ENCODE results near the gene GTF2F2.

The GTF2F2 gene

DNA sequence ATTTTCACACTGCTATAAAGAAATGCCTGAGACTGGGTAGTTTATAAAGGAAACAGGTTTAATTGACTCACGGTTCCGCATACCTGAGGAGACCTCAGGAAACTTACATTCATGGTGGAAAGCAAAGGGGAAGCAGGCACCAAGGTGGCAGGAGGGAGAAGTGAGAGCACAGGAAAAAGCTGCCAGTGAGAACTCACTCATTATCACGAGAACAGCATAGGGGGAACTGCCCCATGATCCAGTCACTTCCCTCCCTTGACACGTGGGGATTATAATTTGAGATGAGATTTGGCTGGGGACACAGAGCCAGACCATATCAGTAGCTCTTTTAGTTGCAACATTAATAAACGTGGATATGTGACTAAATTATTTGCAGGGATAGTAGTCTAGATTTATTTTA, 84.8 kb downstream of the GTF2F2 start:
- DNase-seq (ENCODE audit: extremely low spot score) = no peak
- TF ChIP-seq, protein P1, sequence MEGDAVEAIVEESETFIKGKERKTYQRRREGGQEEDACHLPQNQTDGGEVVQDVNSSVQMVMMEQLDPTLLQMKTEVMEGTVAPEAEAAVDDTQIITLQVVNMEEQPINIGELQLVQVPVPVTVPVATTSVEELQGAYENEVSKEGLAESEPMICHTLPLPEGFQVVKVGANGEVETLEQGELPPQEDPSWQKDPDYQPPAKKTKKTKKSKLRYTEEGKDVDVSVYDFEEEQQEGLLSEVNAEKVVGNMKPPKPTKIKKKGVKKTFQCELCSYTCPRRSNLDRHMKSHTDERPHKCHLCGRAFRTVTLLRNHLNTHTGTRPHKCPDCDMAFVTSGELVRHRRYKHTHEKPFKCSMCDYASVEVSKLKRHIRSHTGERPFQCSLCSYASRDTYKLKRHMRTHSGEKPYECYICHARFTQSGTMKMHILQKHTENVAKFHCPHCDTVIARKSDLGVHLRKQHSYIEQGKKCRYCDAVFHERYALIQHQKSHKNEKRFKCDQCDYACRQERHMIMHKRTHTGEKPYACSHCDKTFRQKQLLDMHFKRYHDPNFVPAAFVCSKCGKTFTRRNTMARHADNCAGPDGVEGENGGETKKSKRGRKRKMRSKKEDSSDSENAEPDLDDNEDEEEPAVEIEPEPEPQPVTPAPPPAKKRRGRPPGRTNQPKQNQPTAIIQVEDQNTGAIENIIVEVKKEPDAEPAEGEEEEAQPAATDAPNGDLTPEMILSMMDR (IDR thresholded peaks at IDR 0.05; ENCODE audit: control extremely low read depth, extremely low read depth, low read depth, missing control alignments) = no peak
- ChIA-PET POLR2A (no interaction called here), CTCF (interaction anchor here (1.0 to 4.2 kb wide), 5 partner anchors 13 to 159 kb away, joined by 3 to 31 read pairs (median 4); no protein-coding TSS in a partner anchor)

DNA sequence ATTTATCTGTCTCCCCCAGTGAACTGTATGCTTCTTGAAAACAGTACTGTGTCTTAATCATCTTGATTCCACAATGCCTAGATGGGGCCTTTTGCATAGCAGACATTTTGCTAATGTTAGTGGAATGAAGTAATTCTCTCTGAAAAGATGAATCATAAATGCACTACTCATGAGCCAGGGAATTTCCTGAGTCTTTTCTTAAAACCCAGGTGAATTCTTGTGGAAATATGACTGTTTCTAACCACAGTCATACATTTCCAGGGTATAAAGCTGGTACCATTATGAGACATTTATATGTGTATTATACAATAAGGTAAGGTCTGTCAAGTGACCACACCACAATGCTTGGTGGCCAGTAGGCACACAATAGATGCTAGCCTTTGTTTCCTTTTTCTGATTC, 86.0 kb downstream of the GTF2F2 start:
- ChIA-PET CTCF (interaction anchor here (0.8 to 4.2 kb wide), 3 partner anchors 11 to 24 kb away, joined by 3 to 31 read pairs (median 4); no protein-coding TSS in a partner anchor), POLR2A (no interaction called here)
- DNase-seq (ENCODE audit: extremely low spot score) = peak; percentile 20
- TF ChIP-seq, protein P1 (IDR thresholded peaks at IDR 0.05; ENCODE audit: control extremely low read depth, extremely low read depth, low read depth, missing control alignments) = no peak

DNA sequence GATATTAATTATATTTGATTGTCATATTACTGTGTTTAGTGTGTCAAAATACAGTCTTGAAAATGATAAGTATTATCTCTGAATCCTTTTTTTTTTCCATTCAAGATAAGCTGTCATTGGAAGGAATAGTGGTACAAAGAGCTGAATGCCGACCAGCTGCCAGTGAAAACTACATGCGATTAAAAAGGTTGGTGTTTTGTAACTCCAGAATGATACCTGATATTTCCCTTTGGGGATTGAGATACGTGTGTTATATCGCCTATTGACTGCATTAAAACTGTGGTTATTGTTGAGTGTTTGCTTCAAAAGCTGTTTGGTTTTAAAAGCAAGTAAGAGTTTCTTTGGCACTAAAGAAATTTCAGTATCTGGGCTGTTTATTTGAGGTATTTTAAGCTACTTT, 87.0 kb downstream of the GTF2F2 start:
- ChIA-PET CTCF (interaction anchor here (1.1 to 4.2 kb wide), 3 partner anchors 15 to 26 kb away, joined by 4 to 31 read pairs (median 11); no protein-coding TSS in a partner anchor), POLR2A (no interaction called here)
- DNase-seq (ENCODE audit: extremely low spot score) = no peak
- TF ChIP-seq, protein P1 (IDR thresholded peaks at IDR 0.05; ENCODE audit: control extremely low read depth, extremely low read depth, low read depth, missing control alignments) = no peak

DNA sequence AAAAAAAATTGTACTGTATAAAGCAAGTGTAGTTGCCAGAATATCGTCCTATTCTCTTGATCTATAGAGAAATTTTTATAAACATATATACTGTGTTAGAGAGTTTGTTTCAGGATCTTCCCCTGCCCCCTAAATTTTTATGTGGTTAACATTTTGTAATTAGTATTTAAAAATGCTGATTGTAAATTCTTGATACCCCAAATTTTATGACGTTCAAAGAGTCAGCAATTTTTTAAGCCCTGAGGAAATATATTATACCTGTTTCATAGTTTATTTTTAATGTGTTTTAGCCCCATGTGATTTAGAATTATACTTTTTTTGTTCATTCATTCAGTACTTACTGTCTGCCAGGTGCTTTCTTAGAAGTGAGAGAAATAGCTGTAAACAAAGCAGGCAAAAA, 87.8 kb downstream of the GTF2F2 start:
- TF ChIP-seq, protein P1 (IDR thresholded peaks at IDR 0.05; ENCODE audit: control extremely low read depth, extremely low read depth, low read depth, missing control alignments) = no peak
- ChIA-PET POLR2A (no interaction called here), CTCF (interaction anchor here (0.9 to 2.6 kb wide), 6 partner anchors 8 to 90 kb away, joined by 3 to 11 read pairs (median 4); partner anchors contain the start of gene KCTD4)
- DNase-seq (ENCODE audit: extremely low spot score) = no peak

DNA sequence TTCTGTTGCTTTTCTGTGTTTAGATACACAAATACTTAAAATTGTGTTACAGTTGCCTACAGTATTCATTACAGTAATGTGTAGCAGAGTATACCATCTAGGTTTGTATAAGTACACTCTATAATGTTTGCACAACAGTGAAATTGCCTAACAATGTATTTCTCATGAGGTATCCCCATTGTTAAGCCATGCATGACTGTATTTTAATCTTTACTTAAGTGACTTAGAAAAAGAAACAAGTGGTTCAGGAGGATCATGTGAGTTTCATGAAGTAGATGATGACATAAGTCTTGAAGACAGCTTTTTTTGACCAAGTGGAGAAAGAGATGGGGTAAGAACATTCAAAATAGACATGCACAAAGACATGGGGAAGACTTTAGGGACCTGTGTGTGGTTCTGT, 88.9 kb downstream of the GTF2F2 start:
- ChIA-PET CTCF (interaction anchor here (0.9 to 2.6 kb wide), 3 partner anchors 9 to 35 kb away, joined by 3 to 11 read pairs (median 8); partner anchors contain the start of gene KCTD4), POLR2A (no interaction called here)
- TF ChIP-seq, protein P1 (IDR thresholded peaks at IDR 0.05; ENCODE audit: control extremely low read depth, extremely low read depth, low read depth, missing control alignments) = no peak
- DNase-seq (ENCODE audit: extremely low spot score) = no peak

DNA sequence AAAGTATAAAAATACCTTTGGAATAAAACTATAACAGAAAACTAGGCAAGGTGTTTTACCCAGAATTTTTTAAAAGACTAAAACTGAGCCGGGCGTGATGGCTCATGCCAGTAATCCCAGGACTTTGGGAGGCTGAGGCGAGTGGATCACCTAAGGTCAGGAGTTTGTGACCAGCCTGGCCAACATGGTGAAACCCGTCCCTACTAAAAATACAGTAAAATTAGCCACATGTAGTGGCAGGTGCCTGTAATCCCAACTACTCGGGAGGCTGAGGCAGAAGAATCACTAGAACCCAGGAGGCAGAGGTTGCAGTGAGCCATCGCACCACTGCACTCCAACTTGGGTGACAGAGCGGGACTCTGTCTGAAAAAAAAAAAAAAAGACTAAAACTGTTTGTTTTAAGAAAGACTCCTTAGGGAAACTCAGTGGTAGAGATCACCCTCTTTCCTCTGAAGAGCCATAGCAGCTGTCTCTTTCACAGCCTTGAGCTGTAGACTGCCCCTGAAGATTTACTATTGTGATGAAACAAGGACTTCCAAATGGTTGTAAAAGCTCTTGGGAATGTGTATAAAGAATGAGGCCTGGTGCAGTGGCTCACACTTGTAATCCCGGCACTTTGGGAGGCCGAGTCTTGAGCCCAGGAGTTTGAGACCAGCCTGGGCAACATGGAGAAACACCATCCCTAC, 95.2 kb downstream of the GTF2F2 start:
- CTCF ChIA-PET = interaction anchor here (1.0 to 2.3 kb wide), 2 partner anchors 9 to 17 kb away, joined by 3 to 8 read pairs; no protein-coding TSS in a partner anchor
- POLR2A ChIA-PET = interaction anchor here (0.7 kb wide), 1 partner anchor 139 kb away, joined by 3 read pairs; no protein-coding TSS in a partner anchor
- TF ChIP-seq, protein P1 (IDR thresholded peaks at IDR 0.05; ENCODE audit: control extremely low read depth, extremely low read depth, low read depth, missing control alignments) = no peak
- DNase-seq (ENCODE audit: extremely low spot score) = no peak
